Keratinocyte (primary cell): ENCODE measurements around the gene MYADML2. TPM values are rescaled to one million over a fixed set of nuclear protein-coding genes. Genes with fewer than 3 reads are reported as not detected.

Source experiments
- DNase-seq: peaks from one replicate; pipeline ENCODE4 v3.0.0-alpha.2; 2011; ENCODE audit warnings: low read depth, missing footprints, low spot score
- FAIRE-seq: peaks from 2 replicates; lab custom pipeline; 2011; peaks lifted over from hg19 to GRCh38; lab: Jason Lieb, UNC
- H2AFZ ChIP-seq: 2 replicates; pipeline ENCODE4 v1.6.0; 2012; ENCODE audit warnings: low read length, control low read depth, inconsistent platforms; ENCODE audit not compliant: control insufficient read depth
- H3K27ac ChIP-seq: 2 replicates; pipeline ENCODE4 v1.5.1; 2011; ENCODE audit warnings: low read length; ENCODE audit not compliant: control insufficient read depth, insufficient read depth
- H3K27me3 ChIP-seq: 3 replicates; pipeline ENCODE4 v1.6.0; 2011; ENCODE audit warnings: low read length; ENCODE audit not compliant: control insufficient read depth, insufficient read depth; ENCODE audit errors: extremely low read depth
- H3K36me3 ChIP-seq, 2 experiments: 2 replicates in 1 of 2; 3 replicates in 1 of 2; pipeline ENCODE4 v1.5.1; 2011; ENCODE audit warnings: low read length in 2 of 2, mild to moderate bottlenecking in 1 of 2; ENCODE audit not compliant: control insufficient read depth in 2 of 2, insufficient read depth in 2 of 2; ENCODE audit errors: extremely low read depth in 1 of 2
- H3K4me1 ChIP-seq: 3 replicates; pipeline ENCODE4 v1.5.1; 2011; ENCODE audit warnings: low read length; ENCODE audit not compliant: control insufficient read depth, insufficient read depth; ENCODE audit errors: extremely low read depth
- H3K4me2 ChIP-seq: 3 replicates; pipeline ENCODE4 v1.6.0; 2011; ENCODE audit warnings: low read depth, low read length; ENCODE audit not compliant: control insufficient read depth, insufficient read depth; ENCODE audit errors: extremely low read depth
- H3K4me3 ChIP-seq, 3 experiments: fragments of 200-600 bp in 1 of 3; sonication (generic) in 1 of 3; 2 replicates in 2 of 3; 3 replicates in 1 of 3; pipeline ENCODE4 v1.5.1; 2011 to 2016; ENCODE audit warnings: low read length in 3 of 3, mild to moderate bottlenecking in 3 of 3, control low read depth in 2 of 3, inconsistent platforms in 1 of 3, low read depth in 1 of 3, mixed read lengths in 1 of 3, mixed run types in 1 of 3, moderate library complexity in 1 of 3; ENCODE audit not compliant: control insufficient read depth in 2 of 3, insufficient read depth in 2 of 3; ENCODE audit errors: extremely low read depth in 1 of 3
- H3K79me2 ChIP-seq: 2 replicates; pipeline ENCODE4 v1.6.0; 2012; ENCODE audit warnings: low read length; ENCODE audit not compliant: control insufficient read depth, insufficient read depth
- H3K9ac ChIP-seq: 3 replicates; pipeline ENCODE4 v1.6.0; 2011; ENCODE audit warnings: low read length; ENCODE audit not compliant: control insufficient read depth, insufficient read depth; ENCODE audit errors: extremely low read depth
- H3K9me1 ChIP-seq: 3 replicates; pipeline ENCODE4 v1.6.0; 2011; ENCODE audit warnings: low read length; ENCODE audit not compliant: control insufficient read depth, insufficient read depth; ENCODE audit errors: extremely low read depth
- H3K9me3 ChIP-seq: 2 replicates; pipeline ENCODE4 v1.5.1; 2012; ENCODE audit warnings: low read depth, low read length; ENCODE audit not compliant: control insufficient read depth
- H4K20me1 ChIP-seq: 3 replicates; pipeline ENCODE4 v1.6.0; 2011; ENCODE audit warnings: low read length; ENCODE audit not compliant: control insufficient read depth, insufficient read depth; ENCODE audit errors: extremely low read depth
- EZH2 ChIP-seq: IDR thresholded peaks from one replicate; pipeline ENCODE4 v1.6.1; 2012; ENCODE audit warnings: inconsistent platforms, mild to moderate bottlenecking, low read length, moderate library complexity
- dilution Hi-C: fragments of 300-500 bp; cut with MboI; formaldehyde crosslinking; loops from one replicate; pipeline ENCODE4 v1.7.0; 2020; ENCODE audit warnings: low sequenced_read_pairs; ENCODE audit not compliant: extremely low pct_ligation_motif_present
- polyA plus RNA-seq, 5 experiments: library from polyadenylated mRNA; depleted of rRNA in 3 of 5; stranded (reverse) in 3 of 5; stranded (forward) in 1 of 5; unstranded in 1 of 5; fragments of >200 nt; gene quantifications; 1 replicate in 1 of 5; 2 replicates in 3 of 5; 3 replicates in 1 of 5; pipeline versions ENCODE4 v1.2.1 to v1.2.3, GENCODE V29; 2011 to 2012; ENCODE audit warnings: missing spikeins in 2 of 5, low read depth in 1 of 5, low replicate concordance in 1 of 5
- TF ChIP-seq, protein P1 (sequence below), 3 experiments: IDR thresholded peaks in 1 of 3; conservative IDR thresholded peaks in 1 of 3; optimal IDR thresholded peaks in 1 of 3; 2 replicates in 2 of 3; 3 replicates in 1 of 3; pipeline versions ENCODE3 to v1.5.1; 2011; ENCODE audit warnings: low read length in 3 of 3, mild to moderate bottlenecking in 3 of 3, moderate library complexity in 2 of 3, control low read depth in 1 of 3, inconsistent platforms in 1 of 3; ENCODE audit not compliant: insufficient read depth in 2 of 3; ENCODE audit errors: extremely low read depth in 1 of 3

Gene MYADML2
- polyA plus RNA-seq, 1 donor (not counting 4 experiments of a cell fraction or from before 2014, with no cell fraction given) = not detected

DNA sequence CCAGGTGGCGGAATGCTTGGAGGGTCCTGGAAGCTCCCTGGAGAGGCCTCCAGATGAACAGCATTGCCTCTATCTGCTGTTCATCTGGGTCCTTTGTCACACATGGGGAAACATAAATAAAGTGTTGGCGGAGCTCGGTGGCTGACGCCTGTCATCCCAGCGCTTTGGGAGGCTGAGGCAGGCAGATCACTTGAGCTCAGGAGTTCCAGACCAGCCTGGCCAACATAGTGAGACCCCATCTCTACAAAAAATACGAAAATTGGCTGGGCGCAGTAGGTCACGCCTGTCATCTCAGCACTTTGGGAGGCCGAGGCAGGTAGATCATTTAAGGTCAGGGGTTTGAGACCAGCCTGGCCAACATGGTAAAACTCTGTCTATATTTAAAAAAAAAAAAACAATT, 2.2 kb downstream of the MYADML2 start:
- Histone ChIP-seq H4K20me1 (no peaks in the 10 kb centered on the region), H3K9me3 (no peaks in the 10 kb centered on the region), H3K4me2 (no peak overlapping the region), H3K9ac (no peak overlapping the region), H3K36me3 (no peaks in the 10 kb centered on the region), H3K27me3 (peaks cover 16% of the 10 kb centered on the region), H2AFZ (no peak overlapping the region), H3K27ac (no peak overlapping the region), H3K79me2 (no peaks in the 10 kb centered on the region), H3K9me1 (no peaks in the 10 kb centered on the region), H3K4me3 (no peak overlapping the region), H3K4me1 (no peaks in the 10 kb centered on the region)
- dilution Hi-C loops = no loop called here
- FAIRE-seq (no peak), DNase-seq (no peak)
- TF ChIP-seq, protein P1, sequence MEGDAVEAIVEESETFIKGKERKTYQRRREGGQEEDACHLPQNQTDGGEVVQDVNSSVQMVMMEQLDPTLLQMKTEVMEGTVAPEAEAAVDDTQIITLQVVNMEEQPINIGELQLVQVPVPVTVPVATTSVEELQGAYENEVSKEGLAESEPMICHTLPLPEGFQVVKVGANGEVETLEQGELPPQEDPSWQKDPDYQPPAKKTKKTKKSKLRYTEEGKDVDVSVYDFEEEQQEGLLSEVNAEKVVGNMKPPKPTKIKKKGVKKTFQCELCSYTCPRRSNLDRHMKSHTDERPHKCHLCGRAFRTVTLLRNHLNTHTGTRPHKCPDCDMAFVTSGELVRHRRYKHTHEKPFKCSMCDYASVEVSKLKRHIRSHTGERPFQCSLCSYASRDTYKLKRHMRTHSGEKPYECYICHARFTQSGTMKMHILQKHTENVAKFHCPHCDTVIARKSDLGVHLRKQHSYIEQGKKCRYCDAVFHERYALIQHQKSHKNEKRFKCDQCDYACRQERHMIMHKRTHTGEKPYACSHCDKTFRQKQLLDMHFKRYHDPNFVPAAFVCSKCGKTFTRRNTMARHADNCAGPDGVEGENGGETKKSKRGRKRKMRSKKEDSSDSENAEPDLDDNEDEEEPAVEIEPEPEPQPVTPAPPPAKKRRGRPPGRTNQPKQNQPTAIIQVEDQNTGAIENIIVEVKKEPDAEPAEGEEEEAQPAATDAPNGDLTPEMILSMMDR (optimal IDR thresholded peaks at IDR 0.05 in 1 of 3, IDR thresholded peaks at IDR 0.05 in 1 of 3, conservative IDR thresholded peaks at IDR 0.05 in 1 of 3; ENCODE audit: extremely low read depth in 1 of 3, insufficient read depth in 2 of 3, low read length in 3 of 3) = no peak
- TF ChIP-seq EZH2 = no peak

DNA sequence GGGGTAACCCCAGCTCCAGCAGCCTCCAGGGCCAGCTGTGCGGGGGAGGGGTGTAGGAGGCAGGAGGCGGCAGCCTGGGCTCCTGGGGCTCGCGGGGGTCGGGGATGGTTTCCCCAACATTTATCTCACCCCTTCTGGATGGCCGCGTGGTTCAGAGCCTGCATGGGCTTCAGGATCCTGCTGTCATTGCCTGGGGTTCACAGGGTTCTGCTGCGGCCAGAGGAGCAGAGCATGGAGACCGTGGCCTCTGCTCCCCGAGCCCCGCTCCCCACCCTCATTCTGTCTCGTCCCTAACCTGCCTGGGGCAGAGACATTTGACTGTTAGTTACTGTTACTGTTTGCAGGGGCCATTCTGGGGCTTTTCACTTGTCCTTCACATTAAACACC, 4.9 kb downstream of the MYADML2 start:
- no peaks in the 10 kb centered on the region for H3K9me1 ChIP-seq
- no peak for TF ChIP-seq EZH2
- no peaks in the 10 kb centered on the region for H3K79me2 ChIP-seq
- H3K36me3 ChIP-seq = no peaks in the 10 kb centered on the region
- H3K4me2 ChIP-seq = no peak overlapping the region
- peaks cover 16% of the 10 kb centered on the region for H3K27me3 ChIP-seq
- no peaks in the 10 kb centered on the region for H3K9me3 ChIP-seq
- dilution Hi-C loops = no loop called here
- FAIRE-seq (no peak), DNase-seq (no peak)
- H3K27ac ChIP-seq = no peak overlapping the region
- H3K4me3 ChIP-seq = no peak overlapping the region
- H2AFZ ChIP-seq = no peak overlapping the region
- H4K20me1 ChIP-seq = no peaks in the 10 kb centered on the region
- no peaks in the 10 kb centered on the region for H3K4me1 ChIP-seq
- H3K9ac ChIP-seq = no peak overlapping the region

DNA sequence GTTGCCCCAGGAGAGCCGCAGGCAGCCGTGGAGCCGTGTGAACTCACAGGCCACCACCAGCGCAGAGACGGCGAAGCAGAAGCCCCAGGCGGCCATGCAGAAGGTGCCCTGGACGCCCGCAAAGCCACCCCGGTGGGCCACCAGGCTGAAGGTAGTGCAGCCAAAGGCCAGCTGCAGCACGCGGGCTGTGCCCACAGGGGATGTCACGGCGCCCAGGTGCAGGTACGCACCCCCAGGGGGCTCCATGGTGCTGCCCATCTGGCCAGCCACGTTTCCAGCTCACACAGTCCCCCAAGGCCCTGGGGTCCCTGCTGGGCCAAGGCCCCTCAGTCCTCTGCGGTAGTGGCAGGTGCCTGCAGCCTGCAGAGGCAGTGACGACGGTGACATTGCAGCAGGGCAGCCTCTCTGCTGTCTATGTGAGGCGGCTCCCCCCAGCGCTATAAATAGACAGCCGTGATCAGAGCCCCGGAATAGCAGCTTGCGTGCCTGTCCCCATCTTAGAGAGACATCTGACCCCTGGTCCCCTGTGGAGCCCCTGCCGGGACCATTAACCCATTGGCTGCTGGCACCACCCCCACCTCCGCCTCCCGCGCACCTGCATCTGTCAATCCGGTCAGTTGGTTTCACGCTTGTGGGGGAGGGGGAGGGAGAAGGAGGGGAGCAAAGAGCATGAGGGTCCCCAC, 5.4 kb downstream of the MYADML2 start:
- H3K4me3 ChIP-seq = no peak overlapping the region
- H3K27me3 ChIP-seq = peaks cover 16% of the 10 kb centered on the region
- no peak overlapping the region for H3K27ac ChIP-seq
- no peak for FAIRE-seq
- no peaks in the 10 kb centered on the region for H3K4me1 ChIP-seq
- dilution Hi-C loops = no loop called here
- no peak overlapping the region for H2AFZ ChIP-seq
- H3K9me3 ChIP-seq = no peaks in the 10 kb centered on the region
- no peak for TF ChIP-seq EZH2
- TF ChIP-seq, protein P1 (optimal IDR thresholded peaks at IDR 0.05 in 1 of 3, IDR thresholded peaks at IDR 0.05 in 1 of 3, conservative IDR thresholded peaks at IDR 0.05 in 1 of 3; ENCODE audit: extremely low read depth in 1 of 3, insufficient read depth in 2 of 3, low read length in 3 of 3) = no peak
- H3K36me3 ChIP-seq = no peaks in the 10 kb centered on the region
- H3K4me2 ChIP-seq = no peak overlapping the region
- no peaks in the 10 kb centered on the region for H3K9me1 ChIP-seq
- DNase-seq = no peak
- no peaks in the 10 kb centered on the region for H4K20me1 ChIP-seq
- no peaks in the 10 kb centered on the region for H3K79me2 ChIP-seq
- H3K9ac ChIP-seq = no peak overlapping the region
